Cardiac muscle cell (in vitro differentiated cells and primary cell): ENCODE data around the gene PIP4K2C. TPM values are rescaled to one million over a fixed set of nuclear protein-coding genes. Genes with fewer than 3 reads are reported as not detected.
A peak's percentile ranks its signal among the peaks of the same experiment; 100 is the strongest.
"Not testable (repeated sequence)": the region's sequence is repeated elsewhere in the genome, so short reads cannot be mapped to it uniquely, and the experiment has no call there.

Source experiments
- DNase-seq, 2 donors: peaks; one replicate each; pipeline versions ENCODE4 v3.0.0 to v3.0.0-alpha.2; 2010 to 2017; ENCODE audit warnings: low read depth in 1 of 2, low spot score in 1 of 2
- H3K27ac ChIP-seq: fragments of 200-600 bp; sonication (generic); 2 replicates; pipeline ENCODE4 v1.5.1; 2016
- H3K27me3 ChIP-seq: fragments of 200-600 bp; sonication (generic); 2 replicates; pipeline ENCODE4 v1.6.0; 2016; ENCODE audit warnings: control low read depth
- H3K36me3 ChIP-seq: fragments of 200-600 bp; sonication (generic); 2 replicates; pipeline ENCODE4 v1.5.1; 2016; ENCODE audit warnings: control low read depth
- H3K4me1 ChIP-seq: fragments of 200-600 bp; sonication (generic); 2 replicates; pipeline ENCODE4 v1.8.1; 2017; ENCODE audit warnings: low read depth, mild to moderate bottlenecking, mixed run types
- H3K4me3 ChIP-seq: fragments of 200-600 bp; sonication (generic); 2 replicates; pipeline ENCODE4 v1.5.1; 2016; ENCODE audit warnings: mild to moderate bottlenecking
- H3K9me3 ChIP-seq: fragments of 200-600 bp; sonication (generic); 2 replicates; pipeline ENCODE4 v1.5.1; 2017; ENCODE audit warnings: low read depth, mild to moderate bottlenecking, control low read depth
- polyA plus RNA-seq: library from polyadenylated mRNA; unstranded; fragments of >200 nt; fragmentation: Nextera tagmentation; extraction: Ambion mirVana; gene quantifications from 2 replicates; pipeline ENCODE4 v1.2.1, GENCODE V29; 2016
- total RNA-seq: library from RNA; depleted of rRNA; stranded (reverse); fragments of >200 nt; gene quantifications from 2 replicates; pipeline ENCODE4 v1.2.3, GENCODE V29; 2016
- TF ChIP-seq, protein P1 (sequence below): IDR thresholded peaks from 2 replicates; pipeline ENCODE4 v1.5.1; 2012; ENCODE audit warnings: low read depth, mild to moderate bottlenecking, low read length

The PIP4K2C gene
- total and polyA plus RNA-seq, 2 experiments from 2014 or later: 15.1 to 25.5 TPM

- Histone ChIP-seq H3K4me1 (peaks cover 6% of the 10 kb centered on the region), H3K4me3 (no peak overlapping the region), H3K27ac (no peak overlapping the region), H3K9me3 (no peaks in the 10 kb centered on the region), H3K36me3 (no peaks in the 10 kb centered on the region), H3K27me3 (peaks cover 33% of the 10 kb centered on the region)
- TF ChIP-seq, protein P1, sequence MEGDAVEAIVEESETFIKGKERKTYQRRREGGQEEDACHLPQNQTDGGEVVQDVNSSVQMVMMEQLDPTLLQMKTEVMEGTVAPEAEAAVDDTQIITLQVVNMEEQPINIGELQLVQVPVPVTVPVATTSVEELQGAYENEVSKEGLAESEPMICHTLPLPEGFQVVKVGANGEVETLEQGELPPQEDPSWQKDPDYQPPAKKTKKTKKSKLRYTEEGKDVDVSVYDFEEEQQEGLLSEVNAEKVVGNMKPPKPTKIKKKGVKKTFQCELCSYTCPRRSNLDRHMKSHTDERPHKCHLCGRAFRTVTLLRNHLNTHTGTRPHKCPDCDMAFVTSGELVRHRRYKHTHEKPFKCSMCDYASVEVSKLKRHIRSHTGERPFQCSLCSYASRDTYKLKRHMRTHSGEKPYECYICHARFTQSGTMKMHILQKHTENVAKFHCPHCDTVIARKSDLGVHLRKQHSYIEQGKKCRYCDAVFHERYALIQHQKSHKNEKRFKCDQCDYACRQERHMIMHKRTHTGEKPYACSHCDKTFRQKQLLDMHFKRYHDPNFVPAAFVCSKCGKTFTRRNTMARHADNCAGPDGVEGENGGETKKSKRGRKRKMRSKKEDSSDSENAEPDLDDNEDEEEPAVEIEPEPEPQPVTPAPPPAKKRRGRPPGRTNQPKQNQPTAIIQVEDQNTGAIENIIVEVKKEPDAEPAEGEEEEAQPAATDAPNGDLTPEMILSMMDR: no peak
- DNase-seq: no peak
Measured at GRCh38 chr12:57554453-57554852, 36.5 kb upstream of the PIP4K2C start.

DNA sequence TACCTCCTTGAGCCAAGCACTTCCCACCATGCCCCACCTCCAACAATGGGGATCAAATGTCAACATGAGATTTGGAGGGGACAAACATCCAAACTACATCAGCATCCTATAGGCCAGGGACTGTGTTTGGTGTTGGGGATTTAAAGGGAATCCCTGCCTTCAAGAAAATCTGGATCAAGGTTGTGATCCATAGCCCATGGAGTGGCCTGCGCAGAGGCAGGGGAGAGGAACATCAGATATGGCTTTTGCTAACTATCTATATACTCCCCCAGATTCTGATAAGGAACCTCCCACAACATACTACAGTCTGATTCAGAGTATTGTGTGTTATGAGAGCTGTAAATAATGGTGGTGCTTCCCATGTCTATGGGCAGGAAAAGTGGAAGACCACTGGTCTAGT is 36.1 kb upstream of the PIP4K2C start:
- Histone ChIP-seq H3K27ac (no peak overlapping the region), H3K4me1 (peaks cover 6% of the 10 kb centered on the region), H3K9me3 (no peaks in the 10 kb centered on the region), H3K36me3 (no peaks in the 10 kb centered on the region), H3K4me3 (no peak overlapping the region), H3K27me3 (peaks cover 29% of the 10 kb centered on the region)
- no peak for DNase-seq
- TF ChIP-seq, protein P1: no peak

DNA sequence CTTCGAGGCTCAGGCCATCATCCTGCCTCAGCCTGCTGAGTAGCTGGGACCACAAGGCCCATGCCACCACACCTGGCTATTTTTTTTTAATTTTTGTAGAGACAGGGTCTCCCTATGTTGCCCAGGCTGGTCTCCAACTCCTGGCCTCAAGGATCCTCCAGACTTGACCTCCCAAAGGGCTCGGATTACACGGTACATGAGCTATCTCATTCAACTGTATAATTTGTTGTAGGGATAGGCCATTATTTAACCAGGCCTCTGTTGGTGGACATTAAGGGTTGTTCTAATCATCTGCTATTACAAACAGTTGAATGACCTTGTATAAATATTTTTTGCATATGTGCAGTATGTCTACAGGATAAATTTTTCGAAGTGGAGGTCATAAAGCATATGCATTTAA is 32.1 kb upstream of the PIP4K2C start:
- no peaks in the 10 kb centered on the region for H3K9me3 ChIP-seq
- no peaks in the 10 kb centered on the region for H3K36me3 ChIP-seq
- H3K27ac ChIP-seq: no peak overlapping the region
- TF ChIP-seq, protein P1: no peak
- H3K27me3 ChIP-seq: peaks cover 10% of the 10 kb centered on the region
- no peak for DNase-seq
- H3K4me1 ChIP-seq: peaks cover 2% of the 10 kb centered on the region
- H3K4me3 ChIP-seq: no peak overlapping the region

DNA sequence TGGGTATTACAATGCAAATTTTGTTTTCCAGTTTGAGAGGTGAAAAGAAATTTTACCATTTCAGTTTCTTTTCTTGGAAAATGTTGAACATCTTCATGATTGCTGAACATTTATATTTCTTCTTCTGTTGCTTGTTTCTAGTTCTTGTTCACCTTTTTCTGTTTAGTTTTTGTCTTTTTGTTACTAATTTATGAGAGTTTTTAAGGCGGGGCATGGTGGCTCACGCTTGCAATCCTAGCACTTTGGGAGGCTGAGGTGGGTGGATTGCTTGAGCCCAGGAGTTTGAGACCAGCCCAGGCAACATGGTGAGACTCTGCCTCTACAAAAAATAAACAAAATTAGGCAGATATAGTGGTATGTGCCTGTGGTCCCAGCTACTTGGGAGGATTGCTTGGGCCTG is 30.5 kb upstream of the PIP4K2C start:
- Histone ChIP-seq H3K27me3 (peaks cover 10% of the 10 kb centered on the region), H3K36me3 (no peaks in the 10 kb centered on the region), H3K9me3 (no peaks in the 10 kb centered on the region), H3K4me1 (no peaks in the 10 kb centered on the region), H3K27ac (no peak overlapping the region), H3K4me3 (no peak overlapping the region)
- TF ChIP-seq, protein P1: no peak
- no peak for DNase-seq

DNA sequence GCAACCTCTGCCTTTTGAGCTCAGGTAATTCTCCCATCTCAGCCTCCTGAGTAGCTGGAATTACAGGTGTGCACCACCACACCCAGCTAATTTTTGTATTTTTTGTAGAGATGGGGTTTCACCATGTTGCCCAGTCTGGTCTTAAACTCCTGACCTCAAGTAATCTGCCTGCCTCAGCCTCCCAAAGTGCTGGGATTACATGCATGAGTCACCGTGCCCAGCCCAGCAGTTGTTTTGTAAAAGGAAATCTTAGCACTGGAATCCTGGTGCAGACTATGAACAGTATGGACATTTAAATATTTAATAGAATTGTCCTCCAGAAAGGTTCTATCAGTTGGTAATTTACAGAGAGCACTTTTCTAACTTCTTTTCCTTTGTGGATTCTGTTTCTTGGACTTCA is 29.9 kb upstream of the PIP4K2C start:
- peaks cover 10% of the 10 kb centered on the region for H3K27me3 ChIP-seq
- not testable (repeated sequence) for H3K9me3 ChIP-seq, H3K4me1 ChIP-seq, H3K36me3 ChIP-seq, H3K27ac ChIP-seq, H3K4me3 ChIP-seq
- DNase-seq: peak in 1 of 2 donors; percentile 33

DNA sequence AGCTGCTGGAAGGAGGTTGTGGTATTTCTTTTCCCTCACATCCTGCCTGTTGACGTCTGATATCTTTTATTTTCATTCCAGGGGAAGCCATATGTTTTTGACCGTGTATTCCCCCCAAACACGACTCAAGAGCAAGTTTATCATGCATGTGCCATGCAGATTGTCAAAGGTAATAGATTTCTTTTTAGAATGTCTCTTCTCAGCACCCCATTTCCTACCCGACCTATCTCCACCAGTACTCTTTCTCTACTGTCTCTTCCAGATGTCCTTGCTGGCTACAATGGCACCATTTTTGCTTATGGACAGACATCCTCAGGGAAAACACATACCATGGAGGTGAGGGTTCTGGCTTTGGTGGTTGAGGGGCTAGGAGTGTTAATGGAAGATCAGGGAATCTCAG is 27.6 kb upstream of the PIP4K2C start:
- TF ChIP-seq, protein P1: no peak
- no peaks in the 10 kb centered on the region for H3K4me1 ChIP-seq
- H3K27me3 ChIP-seq: peaks cover 10% of the 10 kb centered on the region
- no peak overlapping the region for H3K4me3 ChIP-seq
- H3K36me3 ChIP-seq: no peaks in the 10 kb centered on the region
- H3K27ac ChIP-seq: no peak overlapping the region
- H3K9me3 ChIP-seq: no peaks in the 10 kb centered on the region
- no peak for DNase-seq
